ENCODE measurements around the gene ST6GAL1.

ST6GAL1 gene

DNA sequence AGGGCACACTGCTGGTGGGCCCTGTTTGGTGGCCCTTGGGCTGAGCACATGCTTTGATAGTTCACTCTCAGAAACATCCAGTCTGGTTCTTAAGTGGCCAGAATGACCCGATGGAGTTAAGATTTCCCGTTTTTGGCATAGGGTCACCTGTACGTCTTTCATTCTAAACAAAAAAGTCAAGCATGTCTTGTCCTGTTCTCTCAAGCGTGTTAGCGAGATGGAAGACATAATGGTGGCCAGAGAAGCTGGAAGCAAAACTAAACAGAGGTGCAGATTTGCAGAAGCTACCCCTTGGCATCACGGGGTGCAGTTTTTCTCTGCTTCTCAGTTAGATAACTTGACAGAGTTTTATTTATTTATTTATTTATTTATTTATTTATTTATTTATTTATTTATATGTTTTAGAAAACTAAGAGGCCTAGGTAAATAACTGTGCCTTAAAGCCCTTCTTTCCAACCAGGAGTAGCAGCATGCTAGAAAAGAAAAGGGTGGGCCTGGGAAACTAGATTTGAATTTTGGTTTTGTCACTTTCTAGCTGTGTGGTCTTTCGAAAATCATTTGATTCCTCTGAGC, 63.0 kb downstream of the ST6GAL1 start:
- Histone ChIP-seq H3K9me3 (no peaks in the 10 kb centered on the region), H3K4me1 (no peaks in the 10 kb centered on the region), H3K4me3 (ENCODE audit: low read depth, low read length) (no peak overlapping the region), H3K27me3 (no peaks in the 10 kb centered on the region), H3K36me3 (peaks cover 7% of the 10 kb centered on the region)
- TF ChIP-seq, protein P1, sequence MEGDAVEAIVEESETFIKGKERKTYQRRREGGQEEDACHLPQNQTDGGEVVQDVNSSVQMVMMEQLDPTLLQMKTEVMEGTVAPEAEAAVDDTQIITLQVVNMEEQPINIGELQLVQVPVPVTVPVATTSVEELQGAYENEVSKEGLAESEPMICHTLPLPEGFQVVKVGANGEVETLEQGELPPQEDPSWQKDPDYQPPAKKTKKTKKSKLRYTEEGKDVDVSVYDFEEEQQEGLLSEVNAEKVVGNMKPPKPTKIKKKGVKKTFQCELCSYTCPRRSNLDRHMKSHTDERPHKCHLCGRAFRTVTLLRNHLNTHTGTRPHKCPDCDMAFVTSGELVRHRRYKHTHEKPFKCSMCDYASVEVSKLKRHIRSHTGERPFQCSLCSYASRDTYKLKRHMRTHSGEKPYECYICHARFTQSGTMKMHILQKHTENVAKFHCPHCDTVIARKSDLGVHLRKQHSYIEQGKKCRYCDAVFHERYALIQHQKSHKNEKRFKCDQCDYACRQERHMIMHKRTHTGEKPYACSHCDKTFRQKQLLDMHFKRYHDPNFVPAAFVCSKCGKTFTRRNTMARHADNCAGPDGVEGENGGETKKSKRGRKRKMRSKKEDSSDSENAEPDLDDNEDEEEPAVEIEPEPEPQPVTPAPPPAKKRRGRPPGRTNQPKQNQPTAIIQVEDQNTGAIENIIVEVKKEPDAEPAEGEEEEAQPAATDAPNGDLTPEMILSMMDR (IDR thresholded peaks at IDR 0.05; ENCODE audit: low read depth, low read length) = no peak
- no peak for DNase-seq

DNA sequence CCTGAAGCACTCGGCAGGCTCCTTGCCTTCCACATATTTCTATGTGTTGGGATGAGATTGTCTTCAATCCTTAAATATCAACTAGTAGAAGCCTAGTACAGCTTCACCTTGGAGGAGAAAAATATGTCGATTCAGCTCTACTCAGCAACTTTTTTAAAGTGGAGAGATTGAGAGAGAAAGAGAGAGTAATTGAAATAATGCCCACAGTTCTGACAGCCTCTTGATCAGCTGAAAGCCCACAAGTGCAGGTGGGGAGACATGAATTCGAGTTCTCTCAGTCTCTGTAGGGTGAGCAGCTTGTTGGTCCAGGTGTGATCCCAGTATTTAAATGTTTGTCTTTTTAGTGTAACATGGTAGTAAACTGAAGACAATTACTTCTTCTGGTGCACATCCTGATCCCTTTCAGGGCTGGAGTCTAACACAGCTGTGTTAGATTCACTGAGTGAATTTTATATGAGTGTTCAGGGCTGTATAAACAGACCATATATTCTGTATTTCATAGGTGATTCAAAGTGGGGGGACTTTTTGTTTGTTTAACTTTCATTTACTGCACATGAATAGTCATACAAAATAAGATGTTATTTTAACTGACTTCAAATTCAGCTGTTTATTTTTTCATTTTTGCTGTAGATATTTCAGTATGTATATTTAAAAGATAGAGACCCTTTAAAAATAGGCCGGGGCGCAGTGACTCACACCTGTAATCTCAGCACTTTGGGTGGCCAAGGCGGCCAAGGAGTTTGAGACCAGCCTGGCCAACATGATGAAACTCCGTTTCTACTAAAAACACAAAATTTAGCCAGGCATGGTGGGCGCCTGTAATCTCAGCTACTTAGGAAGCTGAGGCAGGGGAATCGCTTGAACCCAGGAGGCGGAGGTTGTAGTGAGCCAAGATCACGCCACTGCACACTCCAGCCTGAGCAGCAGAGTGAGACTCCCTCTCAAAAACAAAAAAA, 64.0 kb downstream of the ST6GAL1 start:
- Histone ChIP-seq H3K9me3 (no peaks in the 10 kb centered on the region), H3K27me3 (no peaks in the 10 kb centered on the region), H3K36me3 (peaks cover 7% of the 10 kb centered on the region), H3K4me3 (ENCODE audit: low read depth, low read length) (no peak overlapping the region), H3K4me1 (no peaks in the 10 kb centered on the region)
- no peak for DNase-seq
- TF ChIP-seq, protein P1 (IDR thresholded peaks at IDR 0.05; ENCODE audit: low read depth, low read length) = no peak

DNA sequence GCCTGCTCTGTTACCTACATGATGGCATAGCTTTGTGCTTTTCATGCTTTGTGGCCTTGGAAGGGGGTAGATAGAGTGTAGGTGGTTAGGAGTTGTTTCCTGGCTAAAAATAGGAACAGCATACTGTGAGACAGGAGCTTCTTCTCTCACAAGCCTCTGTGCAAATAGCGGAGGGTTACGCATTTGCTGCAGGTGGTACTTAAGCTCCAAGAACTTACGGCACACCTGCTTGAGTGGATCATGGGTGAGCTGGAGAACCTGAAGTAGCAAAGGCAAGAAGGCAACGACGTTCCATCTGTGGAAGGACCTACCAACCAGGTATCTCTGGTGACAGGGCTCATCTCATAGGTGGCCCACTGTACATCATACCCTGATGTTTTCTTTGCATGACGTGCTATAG, 66.0 kb downstream of the ST6GAL1 start:
- TF ChIP-seq, protein P1 (IDR thresholded peaks at IDR 0.05; ENCODE audit: low read depth, low read length) = no peak
- Histone ChIP-seq H3K36me3 (peaks cover 7% of the 10 kb centered on the region), H3K4me3 (ENCODE audit: low read depth, low read length) (no peak overlapping the region), H3K9me3 (no peaks in the 10 kb centered on the region), H3K27me3 (no peaks in the 10 kb centered on the region), H3K4me1 (no peaks in the 10 kb centered on the region)
- DNase-seq = no peak

DNA sequence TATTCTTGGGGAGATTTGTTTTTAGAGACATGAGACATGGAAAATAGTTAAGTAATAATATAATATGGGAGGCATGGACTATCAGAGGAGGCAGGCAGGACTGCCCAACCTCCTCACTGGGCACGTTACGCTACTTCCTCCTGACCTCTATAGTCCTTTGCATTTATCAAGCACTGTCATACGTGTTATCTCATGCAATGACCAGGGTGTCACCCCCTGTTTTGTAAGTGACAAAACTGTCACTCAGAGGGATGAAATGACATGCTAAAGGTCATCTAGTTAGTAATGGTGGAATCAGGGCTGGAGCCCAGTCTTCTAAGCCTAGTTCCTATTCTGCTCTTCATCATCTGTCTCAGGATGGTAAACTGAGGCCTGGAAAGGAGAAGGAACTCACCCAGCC, 66.7 kb downstream of the ST6GAL1 start:
- H3K4me1 ChIP-seq = no peaks in the 10 kb centered on the region

DNA sequence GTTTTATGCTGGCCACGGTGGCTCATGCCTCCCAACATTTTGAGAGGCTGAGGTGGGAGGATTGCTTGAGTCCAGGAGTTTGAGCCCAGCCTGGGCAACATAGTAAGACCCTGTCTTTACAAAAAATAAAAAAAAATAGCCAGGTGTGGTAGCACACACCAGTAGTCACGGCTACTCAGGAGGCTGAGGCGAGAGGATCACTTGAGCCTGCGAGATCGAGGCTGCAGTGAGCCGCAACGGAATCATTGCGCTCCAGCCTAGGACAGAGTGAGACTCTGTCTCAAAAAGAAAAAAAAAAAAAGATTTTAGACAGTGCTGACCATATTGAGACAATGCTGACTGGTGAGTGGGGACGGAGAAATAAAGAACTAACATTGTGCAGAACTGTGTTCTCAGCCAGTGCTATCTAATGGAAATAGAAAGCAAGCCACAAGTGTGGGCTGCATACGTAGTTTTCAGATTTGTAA, 67.2 kb downstream of the ST6GAL1 start:
- H3K36me3 ChIP-seq = no peaks in the 10 kb centered on the region
- no peaks in the 10 kb centered on the region for H3K4me1 ChIP-seq
- no peaks in the 10 kb centered on the region for H3K9me3 ChIP-seq
- TF ChIP-seq, protein P1 (IDR thresholded peaks at IDR 0.05; ENCODE audit: low read depth, low read length) = no peak
- H3K4me3 ChIP-seq (ENCODE audit: low read depth, low read length) = no peak overlapping the region
- DNase-seq = no peak
- H3K27me3 ChIP-seq = no peaks in the 10 kb centered on the region

More for the DNA sequence above, 66.7 kb downstream of the ST6GAL1 start:
- Histone ChIP-seq H3K9me3 (no peaks in the 10 kb centered on the region), H3K36me3 (peaks cover under 1% of the 10 kb centered on the region; the same call in 1 of the 2 replicates), H3K4me3 (ENCODE audit: low read depth, low read length) (no peak overlapping the region), H3K27me3 (no peaks in the 10 kb centered on the region)
- DNase-seq = no peak
- TF ChIP-seq, protein P1 (IDR thresholded peaks at IDR 0.05; ENCODE audit: low read depth, low read length) = no peak

Data from BE2C (cell line).